SU-DHL-6 (cell line): ENCODE measurements around the gene THBS2.

Source experiments
- H2AFZ ChIP-seq: fragments of 200-600 bp; sonication (generic); 2 replicates; pipeline ENCODE4 v1.6.1; 2014; ENCODE audit warnings: low read depth, mild to moderate bottlenecking, moderate library complexity, mixed read lengths, antibody characterized with exemption, low read length; ENCODE audit not compliant: severe bottlenecking
- H3F3A ChIP-seq: fragments of 200-600 bp; shearing (Covaris generic); 2 replicates; pipeline ENCODE4 v1.6.0; 2016; ENCODE audit warnings: antibody characterized with exemption, mild to moderate bottlenecking; ENCODE audit not compliant: insufficient read depth
- H3K27ac ChIP-seq: fragments of 200-600 bp; sonication (generic); 2 replicates; pipeline ENCODE4 v1.5.1; 2016; ENCODE audit warnings: low read depth, mild to moderate bottlenecking, low read length, moderate library complexity, mixed read lengths
- H3K27me3 ChIP-seq: fragments of 200-600 bp; sonication (generic), shearing (Covaris generic); 2 replicates; pipeline ENCODE4 v1.6.0; 2014; ENCODE audit warnings: mild to moderate bottlenecking, low read length
- H3K36me3 ChIP-seq: fragments of 200-600 bp; sonication (generic); 2 replicates; pipeline ENCODE4 v1.6.1; 2014; ENCODE audit warnings: mild to moderate bottlenecking, low read length, mixed read lengths
- H3K4me2 ChIP-seq: fragments of 300-600, 200-600 bp; shearing (Covaris generic), sonication (generic); 2 replicates; pipeline ENCODE4 v1.6.0; 2014; ENCODE audit warnings: low read length, low read depth, mild to moderate bottlenecking; ENCODE audit not compliant: poor library complexity, severe bottlenecking
- H3K4me3 ChIP-seq: fragments of 200-600 bp; sonication (generic); 2 replicates; pipeline ENCODE4 v1.5.1; 2014; ENCODE audit warnings: antibody characterized with exemption, low read length, mild to moderate bottlenecking, mixed read lengths; ENCODE audit not compliant: insufficient read depth, poor library complexity, severe bottlenecking
- H3K79me2 ChIP-seq: fragments of 200-600 bp; sonication (generic); 2 replicates; pipeline ENCODE4 v1.6.1; 2014; ENCODE audit warnings: mild to moderate bottlenecking, low read length, moderate library complexity; ENCODE audit not compliant: insufficient read depth
- H3K9ac ChIP-seq: fragments of 200-600 bp; sonication (generic); 2 replicates; pipeline ENCODE4 v1.7.0; 2014; ENCODE audit warnings: mild to moderate bottlenecking, low read length
- H3K9me2 ChIP-seq: fragments of 200-600 bp; sonication (generic); replicated peaks from 2 replicates; pipeline ENCODE4 v1.6.1; 2014; ENCODE audit warnings: low read length; ENCODE audit not compliant: insufficient read depth
- H3K9me3 ChIP-seq: fragments of 200-600 bp; sonication (generic); 2 replicates; pipeline ENCODE4 v1.6.1; 2014; ENCODE audit warnings: low read length, mixed read lengths; ENCODE audit not compliant: insufficient read depth
- H4K20me1 ChIP-seq: fragments of 200-600 bp; sonication (generic); 2 replicates; pipeline ENCODE4 v1.6.1; 2014; ENCODE audit warnings: low read depth, mild to moderate bottlenecking, antibody characterized with exemption, low read length, moderate library complexity, mixed read lengths
- CTCF ChIP-seq: fragments of 200-600 bp; sonication (generic); IDR thresholded peaks from one replicate; pipeline ENCODE4 v1.5.1; 2017; ENCODE audit warnings: antibody characterized with exemption, mild to moderate bottlenecking, low read length, moderate library complexity; ENCODE audit not compliant: insufficient read depth, poor library complexity, severe bottlenecking
- EZH2phosphoT487 ChIP-seq: fragments of 200-600 bp; sonication (generic), shearing (Covaris generic); conservative IDR thresholded peaks from 2 replicates; pipeline ENCODE4 v1.6.1; 2018; ENCODE audit warnings: mild to moderate bottlenecking, antibody characterized with exemption, low read length, moderate library complexity, mixed read lengths

Gene THBS2

GRCh38 chr6:169166896-169167580, 86.6 kb downstream of the THBS2 start:
- no peak overlapping the region for H2AFZ ChIP-seq

More at GRCh38 chr6:169166896-169167580, 86.6 kb downstream of the THBS2 start:
- Histone ChIP-seq H3K27me3 (no peaks in the 10 kb centered on the region), H3K79me2 (no peaks in the 10 kb centered on the region), H3K27ac (no peak overlapping the region), H3K4me3 (no peak overlapping the region), H3K36me3 (no peaks in the 10 kb centered on the region), H3F3A (no peaks in the 10 kb centered on the region), H3K9ac (no peak overlapping the region), H3K4me2 (no peak overlapping the region), H3K9me2 (no peaks in the 10 kb centered on the region), H3K9me3 (no peaks in the 10 kb centered on the region), H4K20me1 (no peaks in the 10 kb centered on the region)
- TF ChIP-seq EZH2phosphoT487 = no peak
- TF ChIP-seq CTCF = no peak
